HEK293T (cell line): ENCODE measurements around the gene VPS35L.

Experiments used
- BHLHE40 ChIP-seq: fragments of 450-650 bp; IDR thresholded peaks from 2 replicates; pipeline ENCODE4 v1.6.1; 2016; ENCODE audit warnings: mild to moderate bottlenecking, moderate library complexity, borderline replicate concordance
- HDGF ChIP-seq: fragments of 450-650 bp; IDR thresholded peaks from 2 replicates; pipeline ENCODE4 v1.6.1; 2017; ENCODE audit warnings: antibody characterized with exemption, borderline replicate concordance
- SP1 ChIP-seq: fragments of 450-650 bp; IDR thresholded peaks from 2 replicates; pipeline ENCODE4 v1.6.1; 2017
- ZNF384 ChIP-seq: fragments of 450-650 bp; IDR thresholded peaks from 2 replicates; pipeline ENCODE4 v1.6.1; 2016

GRCh38 chr16:19660432-19660831 lies 104.9 kb downstream of the VPS35L start:
- TF ChIP-seq BHLHE40, result no peak
- no peak for TF ChIP-seq ZNF384
- TF ChIP-seq HDGF, result no peak
- TF ChIP-seq SP1, result no peak
